K562 (cell line): ENCODE data around the gene MBNL2. TPM values are rescaled to one million over a fixed set of nuclear protein-coding genes. Genes with fewer than 3 reads are reported as not detected.

Source experiments
- ATAC-seq: fragments of 200-7000 bp; cut with Tn5 transposase; 3 replicates; pipeline ENCODE4 v1.9.1; 2020; ENCODE audit warnings: moderate library complexity
- BruUV-seq: library from RNA; stranded (reverse); fragments of 400-500 nt; replicated peaks from 2 replicates; lab custom pipeline; 2021; lab: Mats Ljungman, UMichigan
- CTCF ChIA-PET: fragments of 300-600 bp; formaldehyde crosslinking; extraction: SDS; loops from one replicate; lab custom pipeline; 2021; ENCODE audit warnings: low intra/inter-chr PET ratio; lab: Yijun Ruan, JAX
- POLR2A ChIA-PET: fragments of 300-600, 350-650 bp; sonication (Branson Sonifier 250); formaldehyde crosslinking; extraction: SDS; loops from one replicate; lab custom pipeline; 2021; ENCODE audit warnings: antibody characterized with exemption, inconsistent platforms; lab: Yijun Ruan, JAX
- DNase-seq, 4 experiments: peaks; one replicate each; pipeline versions ENCODE4 v3.0.0 to v3.0.0-alpha.2; 2011 to 2018; ENCODE audit warnings: low spot score in 3 of 4, mixed read lengths in 3 of 4; ENCODE audit errors: extremely low read depth in 1 of 4
- FAIRE-seq: peaks from 2 replicates; lab custom pipeline; 2011; peaks lifted over from hg19 to GRCh38; lab: Jason Lieb, UNC
- H2AFZ ChIP-seq: 2 replicates; pipeline ENCODE4 v1.6.0; 2011; ENCODE audit warnings: low read depth, low read length, control low read depth, inconsistent platforms
- H3K27ac ChIP-seq: fragments of 200-600 bp; 3 replicates; pipeline ENCODE4 v1.8.0; 2011; ENCODE audit warnings: low read depth, mild to moderate bottlenecking, control low read depth, inconsistent platforms, low read length, moderate library complexity, mixed read lengths; ENCODE audit errors: extremely low read depth
- H3K27me3 ChIP-seq, 2 experiments: fragments of 300-600 bp in 1 of 2; 2 replicates in 1 of 2; 3 replicates in 1 of 2; pipeline versions ENCODE4 v1.6.0 to v1.8.0; 2011; ENCODE audit warnings: inconsistent platforms in 2 of 2, low read length in 2 of 2, mild to moderate bottlenecking in 1 of 2, mixed read lengths in 1 of 2, moderate library complexity in 1 of 2; ENCODE audit not compliant: control insufficient read depth in 2 of 2, insufficient read depth in 2 of 2
- H3K36me3 ChIP-seq: fragments of 300-600 bp; 3 replicates; pipeline ENCODE4 v1.8.0; 2011; ENCODE audit warnings: mild to moderate bottlenecking, low read length, inconsistent platforms; ENCODE audit not compliant: control insufficient read depth, insufficient read depth
- H3K4me1 ChIP-seq, 2 experiments: fragments of 200-600 bp in 1 of 2; replicated peaks in 1 of 2; 2 replicates in 1 of 2; 3 replicates in 1 of 2; pipeline versions ENCODE4 v1.5.1 to v1.8.0; 2011; ENCODE audit warnings: inconsistent platforms in 2 of 2, low read length in 2 of 2, mild to moderate bottlenecking in 1 of 2, mixed read lengths in 1 of 2, moderate library complexity in 1 of 2; ENCODE audit not compliant: control insufficient read depth in 2 of 2, insufficient read depth in 2 of 2
- H3K4me2 ChIP-seq: 2 replicates; pipeline ENCODE4 v1.6.1; 2011; ENCODE audit warnings: low read length, control low read depth, inconsistent platforms, mixed read lengths; ENCODE audit not compliant: insufficient read depth
- H3K4me3 ChIP-seq: fragments of 200-600 bp; sonication (generic), shearing (Covaris generic); 2 replicates; pipeline ENCODE4 v1.5.1; 2016; ENCODE audit warnings: control low read depth, inconsistent platforms
- H3K79me2 ChIP-seq: fragments of 200-600 bp; 3 replicates; pipeline ENCODE4 v1.8.0; 2011; ENCODE audit warnings: low read length, inconsistent platforms; ENCODE audit not compliant: control insufficient read depth, insufficient read depth
- H3K9ac ChIP-seq, 2 experiments: 2 replicates each; pipeline versions ENCODE4 v1.6.0 to v1.6.1; 2011; ENCODE audit warnings: low read depth in 2 of 2, low read length in 2 of 2, control low read depth in 1 of 2, inconsistent platforms in 1 of 2, mild to moderate bottlenecking in 1 of 2, mixed read lengths in 1 of 2; ENCODE audit not compliant: insufficient read depth in 1 of 2
- H3K9me1 ChIP-seq: one replicate; pipeline ENCODE4 v1.6.0; 2011; ENCODE audit warnings: inconsistent platforms, mild to moderate bottlenecking, low read length, moderate library complexity; ENCODE audit not compliant: control insufficient read depth, insufficient read depth
- H3K9me3 ChIP-seq: replicated peaks from 2 replicates; pipeline ENCODE4 v1.5.1; 2011; ENCODE audit warnings: low read depth, low read length, inconsistent platforms; ENCODE audit not compliant: control insufficient read depth, insufficient read depth
- H4K20me1 ChIP-seq: replicated peaks from 2 replicates; pipeline ENCODE4 v1.6.1; 2011; ENCODE audit warnings: low read length, inconsistent platforms, mixed read lengths; ENCODE audit not compliant: control insufficient read depth, insufficient read depth
- ATF7 ChIP-seq: fragments of 450-650 bp; IDR thresholded peaks from 2 replicates; pipeline ENCODE4 v1.7.1; 2014; ENCODE audit warnings: mild to moderate bottlenecking, moderate library complexity
- HIVEP1 ChIP-seq: fragments of 250-450 bp; sonication (Bioruptor Pico); IDR thresholded peaks from 2 replicates; pipeline ENCODE4 v1.4.0; 2020; ENCODE audit warnings: mild to moderate bottlenecking
- ILF3 ChIP-seq: fragments of 450-650 bp; IDR thresholded peaks from 2 replicates; pipeline ENCODE4 v1.6.1; 2018; ENCODE audit warnings: antibody characterized with exemption, mild to moderate bottlenecking, moderate library complexity, borderline replicate concordance
- POU5F1 ChIP-seq: fragments of 150-350 bp; IDR thresholded peaks from 2 replicates; pipeline ENCODE4 v1.6.1; 2014; ENCODE audit warnings: borderline replicate concordance, low read length, low read depth, mild to moderate bottlenecking; ENCODE audit not compliant: partially characterized antibody
- RAD51 ChIP-seq: fragments of 450-650 bp; IDR thresholded peaks from 2 replicates; pipeline ENCODE4 v1.7.1; 2016; ENCODE audit warnings: low read depth, mild to moderate bottlenecking, borderline replicate concordance
- ZNF263 ChIP-seq: sonication (generic); formaldehyde crosslinking; IDR thresholded peaks from 2 replicates; pipeline ENCODE4 v1.8.0; 2022; ENCODE audit warnings: mild to moderate bottlenecking, missing genetic modification reagents, borderline replicate concordance
- WGBS: fragments of 100-300 bp; shearing (Covaris generic); methylation state at CpG from one replicate; pipeline ENCODE4 v1.1.6; 2016; ENCODE audit warnings: low coverage, mixed read lengths; ENCODE audit not compliant: insufficient coverage; ENCODE audit errors: missing lambda C conversion rate; 5-methylcytosine and 5-hydroxymethylcytosine counted together
- in situ Hi-C: fragments of 300-500 bp; cut with MboI; formaldehyde crosslinking; loops from 4 replicates; pipeline ENCODE4 v1.15.0; 2018; ENCODE audit warnings: inconsistent platforms, mixed read lengths
- intact Hi-C: fragments of 100-400 bp; cut with micrococcal nuclease; formaldehyde crosslinking; loops from 2 replicates; pipeline ENCODE4 v1.14.2; 2022
- polyA plus RNA-seq, 8 experiments: library from polyadenylated mRNA; depleted of rRNA in 4 of 8; stranded (reverse) in 5 of 8; unstranded in 3 of 8; fragments of >200 nt; fragmentation: Nextera tagmentation in 2 of 8; fragmentation: Illumina TruSeq in 1 of 8; extraction: Ambion mirVana in 2 of 8; extraction: Trizol in 1 of 8; gene quantifications; 2 replicates each; pipeline versions ENCODE4 v1.2.1 to v1.2.3, GENCODE V29; 2011 to 2014; ENCODE audit warnings: inconsistent platforms in 1 of 8, missing spikeins in 1 of 8
- total RNA-seq, 7 experiments: library from RNA; depleted of rRNA in 6 of 7; stranded (reverse); fragments of >200 nt in 6 of 7; fragmentation: Illumina TruSeq in 2 of 7; extraction: Trizol in 2 of 7; gene quantifications; 2 replicates each; pipeline versions ENCODE4 v1.2.1 to v1.2.3, GENCODE V29; 2011 to 2021; ENCODE audit warnings: low replicate concordance in 1 of 7
- TF ChIP-seq, protein P1 (sequence below): fragments of 250-450 bp; sonication (Bioruptor Pico); IDR thresholded peaks from 2 replicates; pipeline ENCODE4 v1.4.0; 2020
- TF ChIP-seq, protein P2 (sequence below): fragments of 150-350 bp; IDR thresholded peaks from 2 replicates; pipeline ENCODE4 v1.6.1; 2014; ENCODE audit warnings: low read depth, mild to moderate bottlenecking, low read length, borderline replicate concordance
- TF ChIP-seq, protein P3 (sequence below), 2 experiments: IDR thresholded peaks; 2 replicates each; pipeline ENCODE4 v1.6.1; 2011; ENCODE audit warnings: borderline replicate concordance in 1 of 2, control low read depth in 1 of 2, low read depth in 1 of 2, low read length in 1 of 2, mild to moderate bottlenecking in 1 of 2, mixed read lengths in 1 of 2, moderate library complexity in 1 of 2; ENCODE audit not compliant: insufficient read depth in 1 of 2, insufficient read length in 1 of 2, poor library complexity in 1 of 2, severe bottlenecking in 1 of 2; ENCODE audit errors: extremely low read depth in 1 of 2
- TF ChIP-seq, protein P4 (sequence below): fragments of 450-650 bp; formaldehyde crosslinking; IDR thresholded peaks from 2 replicates; pipeline ENCODE4 v1.4.0; 2022; ENCODE audit warnings: missing genetic modification characterization

The MBNL2 gene
- total and polyA plus RNA-seq, 9 of the 15 experiments (the other 6 are each of a cell fraction or from before 2014, with no cell fraction given), result 7.0 to 24.8 (median 13.8) TPM

DNA sequence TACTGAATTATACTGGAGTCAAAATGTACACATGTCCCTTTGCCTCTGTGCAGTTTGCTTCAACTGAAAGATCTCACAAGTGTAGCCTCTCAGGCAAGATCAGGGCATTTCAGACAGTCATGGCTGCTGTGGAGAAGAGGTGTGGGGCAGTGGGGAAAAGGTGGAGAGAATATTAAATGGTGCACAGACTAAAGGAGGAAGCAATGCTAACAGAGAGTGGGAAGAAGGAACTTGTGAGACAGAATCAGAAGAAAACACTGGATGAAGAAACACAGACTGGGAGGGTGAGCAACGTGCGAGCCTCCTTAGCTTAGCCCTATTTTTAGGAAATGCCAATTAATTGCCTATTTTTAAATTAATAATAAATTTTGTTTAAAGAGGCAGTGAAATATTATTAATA is 162.2 kb downstream of the MBNL2 start:
- H3K4me3 ChIP-seq, result no peak overlapping the region
- H3K27me3 ChIP-seq, result no peaks in the 10 kb centered on the region
- ATAC-seq, result no peak
- POLR2A ChIA-PET, result no interaction called here
- H3K27ac ChIP-seq, result no peak overlapping the region
- H3K9ac ChIP-seq, result no peak overlapping the region
- no peaks in the 10 kb centered on the region for H3K4me1 ChIP-seq
- BruUV-seq, result no TSS peak
- H3K9me1 ChIP-seq, result no peaks in the 10 kb centered on the region
- FAIRE-seq, result no peak
- in situ Hi-C loops (no loop called here), intact Hi-C loops (no loop called here)
- no peaks in the 10 kb centered on the region for H4K20me1 ChIP-seq
- no peaks in the 10 kb centered on the region; the same call in 2 of the 3 replicates for H3K79me2 ChIP-seq
- peaks cover 3% of the 10 kb centered on the region; the same call in 1 of the 3 replicates for H3K36me3 ChIP-seq
- DNase-seq, result no peak
- H3K9me3 ChIP-seq, result no peaks in the 10 kb centered on the region
- 88% methylated on average over 2 of the region's 2 CpGs for WGBS
- no peak overlapping the region for H2AFZ ChIP-seq
- H3K4me2 ChIP-seq, result no peak overlapping the region
- CTCF ChIA-PET, result no interaction called here
- TF ChIP-seq, protein P1, sequence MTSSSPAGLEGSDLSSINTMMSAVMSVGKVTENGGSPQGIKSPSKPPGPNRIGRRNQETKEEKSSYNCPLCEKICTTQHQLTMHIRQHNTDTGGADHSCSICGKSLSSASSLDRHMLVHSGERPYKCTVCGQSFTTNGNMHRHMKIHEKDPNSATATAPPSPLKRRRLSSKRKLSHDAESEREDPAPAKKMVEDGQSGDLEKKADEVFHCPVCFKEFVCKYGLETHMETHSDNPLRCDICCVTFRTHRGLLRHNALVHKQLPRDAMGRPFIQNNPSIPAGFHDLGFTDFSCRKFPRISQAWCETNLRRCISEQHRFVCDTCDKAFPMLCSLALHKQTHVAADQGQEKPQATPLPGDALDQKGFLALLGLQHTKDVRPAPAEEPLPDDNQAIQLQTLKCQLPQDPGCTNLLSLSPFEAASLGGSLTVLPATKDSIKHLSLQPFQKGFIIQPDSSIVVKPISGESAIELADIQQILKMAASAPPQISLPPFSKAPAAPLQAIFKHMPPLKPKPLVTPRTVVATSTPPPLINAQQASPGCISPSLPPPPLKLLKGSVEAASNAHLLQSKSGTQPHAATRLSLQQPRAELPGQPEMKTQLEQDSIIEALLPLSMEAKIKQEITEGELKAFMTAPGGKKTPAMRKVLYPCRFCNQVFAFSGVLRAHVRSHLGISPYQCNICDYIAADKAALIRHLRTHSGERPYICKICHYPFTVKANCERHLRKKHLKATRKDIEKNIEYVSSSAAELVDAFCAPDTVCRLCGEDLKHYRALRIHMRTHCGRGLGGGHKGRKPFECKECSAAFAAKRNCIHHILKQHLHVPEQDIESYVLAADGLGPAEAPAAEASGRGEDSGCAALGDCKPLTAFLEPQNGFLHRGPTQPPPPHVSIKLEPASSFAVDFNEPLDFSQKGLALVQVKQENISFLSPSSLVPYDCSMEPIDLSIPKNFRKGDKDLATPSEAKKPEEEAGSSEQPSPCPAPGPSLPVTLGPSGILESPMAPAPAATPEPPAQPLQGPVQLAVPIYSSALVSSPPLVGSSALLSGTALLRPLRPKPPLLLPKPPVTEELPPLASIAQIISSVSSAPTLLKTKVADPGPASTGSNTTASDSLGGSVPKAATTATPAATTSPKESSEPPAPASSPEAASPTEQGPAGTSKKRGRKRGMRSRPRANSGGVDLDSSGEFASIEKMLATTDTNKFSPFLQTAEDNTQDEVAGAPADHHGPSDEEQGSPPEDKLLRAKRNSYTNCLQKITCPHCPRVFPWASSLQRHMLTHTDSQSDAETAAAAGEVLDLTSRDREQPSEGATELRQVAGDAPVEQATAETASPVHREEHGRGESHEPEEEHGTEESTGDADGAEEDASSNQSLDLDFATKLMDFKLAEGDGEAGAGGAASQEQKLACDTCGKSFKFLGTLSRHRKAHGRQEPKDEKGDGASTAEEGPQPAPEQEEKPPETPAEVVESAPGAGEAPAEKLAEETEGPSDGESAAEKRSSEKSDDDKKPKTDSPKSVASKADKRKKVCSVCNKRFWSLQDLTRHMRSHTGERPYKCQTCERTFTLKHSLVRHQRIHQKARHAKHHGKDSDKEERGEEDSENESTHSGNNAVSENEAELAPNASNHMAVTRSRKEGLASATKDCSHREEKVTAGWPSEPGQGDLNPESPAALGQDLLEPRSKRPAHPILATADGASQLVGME (CRISPR knock-in tag), result no peak
- TF ChIP-seq ATF7 (no peak), ZNF263 (CRISPR knock-in tag) (no peak), POU5F1 (no peak), HIVEP1 (CRISPR knock-in tag) (no peak), ILF3 (no peak), RAD51 (no peak)
- TF ChIP-seq, protein P2, sequence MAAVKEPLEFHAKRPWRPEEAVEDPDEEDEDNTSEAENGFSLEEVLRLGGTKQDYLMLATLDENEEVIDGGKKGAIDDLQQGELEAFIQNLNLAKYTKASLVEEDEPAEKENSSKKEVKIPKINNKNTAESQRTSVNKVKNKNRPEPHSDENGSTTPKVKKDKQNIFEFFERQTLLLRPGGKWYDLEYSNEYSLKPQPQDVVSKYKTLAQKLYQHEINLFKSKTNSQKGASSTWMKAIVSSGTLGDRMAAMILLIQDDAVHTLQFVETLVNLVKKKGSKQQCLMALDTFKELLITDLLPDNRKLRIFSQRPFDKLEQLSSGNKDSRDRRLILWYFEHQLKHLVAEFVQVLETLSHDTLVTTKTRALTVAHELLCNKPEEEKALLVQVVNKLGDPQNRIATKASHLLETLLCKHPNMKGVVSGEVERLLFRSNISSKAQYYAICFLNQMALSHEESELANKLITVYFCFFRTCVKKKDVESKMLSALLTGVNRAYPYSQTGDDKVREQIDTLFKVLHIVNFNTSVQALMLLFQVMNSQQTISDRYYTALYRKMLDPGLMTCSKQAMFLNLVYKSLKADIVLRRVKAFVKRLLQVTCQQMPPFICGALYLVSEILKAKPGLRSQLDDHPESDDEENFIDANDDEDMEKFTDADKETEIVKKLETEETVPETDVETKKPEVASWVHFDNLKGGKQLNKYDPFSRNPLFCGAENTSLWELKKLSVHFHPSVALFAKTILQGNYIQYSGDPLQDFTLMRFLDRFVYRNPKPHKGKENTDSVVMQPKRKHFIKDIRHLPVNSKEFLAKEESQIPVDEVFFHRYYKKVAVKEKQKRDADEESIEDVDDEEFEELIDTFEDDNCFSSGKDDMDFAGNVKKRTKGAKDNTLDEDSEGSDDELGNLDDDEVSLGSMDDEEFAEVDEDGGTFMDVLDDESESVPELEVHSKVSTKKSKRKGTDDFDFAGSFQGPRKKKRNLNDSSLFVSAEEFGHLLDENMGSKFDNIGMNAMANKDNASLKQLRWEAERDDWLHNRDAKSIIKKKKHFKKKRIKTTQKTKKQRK, result no peak
- TF ChIP-seq, protein P3, sequence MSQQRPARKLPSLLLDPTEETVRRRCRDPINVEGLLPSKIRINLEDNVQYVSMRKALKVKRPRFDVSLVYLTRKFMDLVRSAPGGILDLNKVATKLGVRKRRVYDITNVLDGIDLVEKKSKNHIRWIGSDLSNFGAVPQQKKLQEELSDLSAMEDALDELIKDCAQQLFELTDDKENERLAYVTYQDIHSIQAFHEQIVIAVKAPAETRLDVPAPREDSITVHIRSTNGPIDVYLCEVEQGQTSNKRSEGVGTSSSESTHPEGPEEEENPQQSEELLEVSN (IDR thresholded peaks at IDR 0.05; ENCODE audit: borderline replicate concordance in 1 of 2, extremely low read depth in 1 of 2, insufficient read depth in 1 of 2, insufficient read length in 1 of 2, low read depth in 1 of 2, low read length in 1 of 2, poor library complexity in 1 of 2, severe bottlenecking in 1 of 2), result no peak
- TF ChIP-seq, protein P4, sequence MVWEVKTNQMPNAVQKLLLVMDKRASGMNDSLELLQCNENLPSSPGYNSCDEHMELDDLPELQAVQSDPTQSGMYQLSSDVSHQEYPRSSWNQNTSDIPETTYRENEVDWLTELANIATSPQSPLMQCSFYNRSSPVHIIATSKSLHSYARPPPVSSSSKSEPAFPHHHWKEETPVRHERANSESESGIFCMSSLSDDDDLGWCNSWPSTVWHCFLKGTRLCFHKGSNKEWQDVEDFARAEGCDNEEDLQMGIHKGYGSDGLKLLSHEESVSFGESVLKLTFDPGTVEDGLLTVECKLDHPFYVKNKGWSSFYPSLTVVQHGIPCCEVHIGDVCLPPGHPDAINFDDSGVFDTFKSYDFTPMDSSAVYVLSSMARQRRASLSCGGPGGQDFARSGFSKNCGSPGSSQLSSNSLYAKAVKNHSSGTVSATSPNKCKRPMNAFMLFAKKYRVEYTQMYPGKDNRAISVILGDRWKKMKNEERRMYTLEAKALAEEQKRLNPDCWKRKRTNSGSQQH (CRISPR knock-in tag), result no peak
